ENCODE measurements around the gene WDR38.

The WDR38 gene

GRCh38 chr9:124881138-124881743 lies 28.0 kb downstream of the WDR38 start:
- no peaks in the 10 kb centered on the region for H3K9me3 ChIP-seq
- no peaks in the 10 kb centered on the region for H3K4me1 ChIP-seq
- no peak for DNase-seq
- intact Hi-C loops (cut with DNase I; ENCODE audit: low total_unique reads) = no loop called here
- no peaks in the 10 kb centered on the region for H3K27me3 ChIP-seq
- H3K4me3 ChIP-seq = no peak overlapping the region
- H3K36me3 ChIP-seq = peaks cover 63 to 99% (median 77%) of the 10 kb centered on the region in 3 donors
- H3K27ac ChIP-seq = no peak overlapping the region
- TF ChIP-seq CTCF (IDR thresholded peaks at IDR 0.05) = no peak

GRCh38 chr9:124882231-124882630 lies 29.0 kb downstream of the WDR38 start:
- intact Hi-C loops (cut with DNase I; ENCODE audit: low total_unique reads) = no loop called here
- H3K27ac ChIP-seq = no peak overlapping the region

GRCh38 chr9:124884376-124884775 lies 31.1 kb downstream of the WDR38 start:
- no peaks in the 10 kb centered on the region for H3K4me1 ChIP-seq
- H3K27ac ChIP-seq = no peak overlapping the region
- no peak for TF ChIP-seq CTCF (IDR thresholded peaks at IDR 0.05)
- no peaks in the 10 kb centered on the region for H3K27me3 ChIP-seq
- no peaks in the 10 kb centered on the region for H3K9me3 ChIP-seq
- H3K36me3 ChIP-seq = peaks cover 57 to 99% (median 87%) of the 10 kb centered on the region in 3 donors
- no peak for DNase-seq
- H3K4me3 ChIP-seq = no peak overlapping the region
- intact Hi-C loops (cut with DNase I; ENCODE audit: low total_unique reads) = no loop called here

More at GRCh38 chr9:124882231-124882630, 29.0 kb downstream of the WDR38 start:
- peaks cover 55 to 99% (median 77%) of the 10 kb centered on the region in 3 donors for H3K36me3 ChIP-seq
- no peak for DNase-seq
- no peaks in the 10 kb centered on the region for H3K9me3 ChIP-seq
- no peak for TF ChIP-seq CTCF (IDR thresholded peaks at IDR 0.05)
- H3K4me3 ChIP-seq = no peak overlapping the region
- no peaks in the 10 kb centered on the region for H3K4me1 ChIP-seq
- no peaks in the 10 kb centered on the region for H3K27me3 ChIP-seq

GRCh38 chr9:124885551-124885950 lies 32.3 kb downstream of the WDR38 start:
- Histone ChIP-seq H3K27me3 (no peaks in the 10 kb centered on the region), H3K9me3 (no peaks in the 10 kb centered on the region), H3K27ac (no peak overlapping the region), H3K4me3 (no peak overlapping the region), H3K4me1 (no peaks in the 10 kb centered on the region), H3K36me3 (peaks cover 50 to 99% (median 87%) of the 10 kb centered on the region in 3 donors)
- no peak for DNase-seq
- intact Hi-C loops (cut with DNase I; ENCODE audit: low total_unique reads) = no loop called here
- no peak for TF ChIP-seq CTCF (IDR thresholded peaks at IDR 0.05)

GRCh38 chr9:124886461-124886860 lies 33.2 kb downstream of the WDR38 start:
- no peak for TF ChIP-seq CTCF (IDR thresholded peaks at IDR 0.05)
- DNase-seq = no peak
- Histone ChIP-seq H3K27me3 (no peaks in the 10 kb centered on the region), H3K9me3 (no peaks in the 10 kb centered on the region), H3K36me3 (peaks cover 48 to 99% (median 87%) of the 10 kb centered on the region in 3 donors), H3K4me1 (no peaks in the 10 kb centered on the region), H3K4me3 (no peak overlapping the region), H3K27ac (no peak overlapping the region)
- intact Hi-C loops (cut with DNase I; ENCODE audit: low total_unique reads) = no loop called here

Data from tibial artery (tissue), 4 donors.